Activated CD8-positive, alpha-beta T cell treated with anti-CD3 and anti-CD28 coated beads, Interleukin-2, amount 10 ng/mL, durations not matched to agents 7 days and 5 days (primary cell): ENCODE results near the gene CCNH. TPM values are rescaled to one million over a fixed set of nuclear protein-coding genes. Genes with fewer than 3 reads are reported as not detected.

Experiments
- ATAC-seq: fragments of 150-1000 bp; cut with Tn5 transposase; one replicate; pipeline ENCODE4 v1.10.0; 2021; ENCODE audit warnings: moderate library complexity
- CTCF ChIA-PET: fragments of 350-600 bp; sonication (Branson Sonifier 250); formaldehyde crosslinking; loops from one replicate; lab custom pipeline; 2021; ENCODE audit warnings: antibody characterized with exemption; lab: Charles Lee
- POLR2A ChIA-PET: fragments of 350-600 bp; sonication (Branson Sonifier 250); formaldehyde crosslinking; loops from one replicate; lab custom pipeline; 2021; ENCODE audit warnings: antibody characterized with exemption; lab: Charles Lee
- DNase-seq: peaks from one replicate; pipeline ENCODE4 v3.0.0-alpha.2; 2020
- H3K27ac Mint-ChIP-seq: one replicate; pipeline ENCODE4 v1.8.0; 2021; ENCODE audit warnings: mild to moderate bottlenecking, mixed read lengths
- H3K27me3 Mint-ChIP-seq: one replicate; pipeline ENCODE4 v1.8.0; 2021; ENCODE audit warnings: low read depth, mixed read lengths
- H3K36me3 Mint-ChIP-seq: one replicate; pipeline ENCODE4 v1.8.0; 2021; ENCODE audit warnings: low read depth, mixed read lengths
- H3K4me1 Mint-ChIP-seq: one replicate; pipeline ENCODE4 v1.8.0; 2021; ENCODE audit warnings: low read depth, mixed read lengths
- H3K4me3 Mint-ChIP-seq: one replicate; pipeline ENCODE4 v1.8.0; 2021; ENCODE audit warnings: mild to moderate bottlenecking, mixed read lengths
- H3K9me3 Mint-ChIP-seq: one replicate; pipeline ENCODE4 v1.8.0; 2022; ENCODE audit warnings: mixed read lengths; ENCODE audit not compliant: insufficient read depth
- total RNA-seq, 2 experiments: library from RNA; stranded (reverse); gene quantifications; one replicate each; pipeline ENCODE4 v1.2.3, GENCODE V29; 2021

Gene CCNH
- total RNA-seq, 2 experiments from 2014 or later, result 51.0 to 56.2 TPM

- Mint-ChIP-seq H3K27me3 (no peaks in the 10 kb centered on the region), H3K27ac (no peak overlapping the region), H3K4me1 (peaks cover 9% of the 10 kb centered on the region), H3K9me3 (no peaks in the 10 kb centered on the region), H3K4me3 (no peak overlapping the region), H3K36me3 (peaks cover 28% of the 10 kb centered on the region)
- ATAC-seq (no peak), DNase-seq (no peak)
- ChIA-PET POLR2A (no interaction called here), CTCF (no interaction called here)
Observed at GRCh38 chr5:87359106-87359505, 53.6 kb downstream of the CCNH start.

DNA sequence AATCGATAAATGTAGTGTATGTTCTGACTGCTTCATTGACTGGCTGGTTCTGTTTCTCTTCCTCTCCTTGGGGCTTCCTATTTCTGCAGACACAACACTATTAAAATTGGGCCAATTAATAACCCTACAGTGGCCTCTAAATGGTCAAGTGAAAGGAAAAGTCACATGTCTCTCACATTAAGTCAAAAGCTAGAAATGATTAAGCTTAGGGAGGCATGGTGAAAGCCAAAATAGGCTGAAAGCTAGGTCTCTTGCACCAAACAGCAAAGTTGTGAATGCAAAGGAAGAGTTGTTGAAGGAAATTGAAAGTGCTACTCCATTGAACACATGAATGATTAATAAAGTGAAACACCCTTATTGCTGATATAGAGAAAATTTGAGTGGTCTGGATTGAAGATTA, 58.2 kb downstream of the CCNH start:
- ChIA-PET POLR2A (no interaction called here), CTCF (interaction anchor here (0.6 kb wide), 1 partner anchor 287 kb away, joined by 3 read pairs; no protein-coding TSS in a partner anchor)
- Mint-ChIP-seq H3K27me3 (no peaks in the 10 kb centered on the region), H3K4me1 (peaks cover 4% of the 10 kb centered on the region), H3K27ac (no peak overlapping the region), H3K9me3 (no peaks in the 10 kb centered on the region), H3K36me3 (peaks cover 34% of the 10 kb centered on the region), H3K4me3 (no peak overlapping the region)
- ATAC-seq (no peak), DNase-seq (no peak)

DNA sequence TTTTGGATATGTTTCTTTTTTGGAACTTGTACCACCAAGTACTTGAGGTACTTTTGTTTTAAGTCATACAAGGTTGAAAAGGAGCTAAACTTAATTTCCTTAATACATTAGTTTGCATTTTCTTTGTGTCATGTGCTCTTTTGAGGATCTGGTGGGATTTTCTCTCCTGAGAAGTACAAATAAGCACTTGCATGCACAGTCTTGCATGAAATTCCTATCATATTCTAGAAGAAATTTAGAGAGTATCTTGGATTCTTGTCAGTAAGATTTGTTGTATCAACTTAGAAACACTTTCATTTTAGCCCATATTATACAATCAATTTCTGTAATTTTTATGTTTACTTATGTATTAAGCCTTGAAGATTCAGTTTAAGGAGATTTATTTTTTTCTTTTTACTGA, 64.9 kb downstream of the CCNH start:
- H3K4me1 Mint-ChIP-seq, result peaks cover 2% of the 10 kb centered on the region

GRCh38 chr5:87347272-87347671, 65.5 kb downstream of the CCNH start:
- H3K27ac Mint-ChIP-seq, result no peak overlapping the region
- POLR2A ChIA-PET, result interaction anchor here (0.5 kb wide), 1 partner anchor 14 kb away, joined by 3 read pairs; no protein-coding TSS in a partner anchor
- H3K36me3 Mint-ChIP-seq, result peaks cover 36% of the 10 kb centered on the region
- H3K4me1 Mint-ChIP-seq, result peaks cover 5% of the 10 kb centered on the region
- DNase-seq, result no peak
- CTCF ChIA-PET, result interaction anchor here (1.0 kb wide), 1 partner anchor 34 kb away, joined by 3 read pairs; no protein-coding TSS in a partner anchor
- peaks cover 7% of the 10 kb centered on the region for H3K9me3 Mint-ChIP-seq
- H3K4me3 Mint-ChIP-seq, result no peak overlapping the region
- H3K27me3 Mint-ChIP-seq, result no peaks in the 10 kb centered on the region
- no peak for ATAC-seq

More for the DNA sequence above, 64.9 kb downstream of the CCNH start:
- ChIA-PET CTCF (no interaction called here), POLR2A (no interaction called here)
- H3K4me3 Mint-ChIP-seq, result no peak overlapping the region
- no peak overlapping the region for H3K27ac Mint-ChIP-seq
- DNase-seq (no peak), ATAC-seq (no peak)
- peaks cover 7% of the 10 kb centered on the region for H3K9me3 Mint-ChIP-seq
- no peaks in the 10 kb centered on the region for H3K27me3 Mint-ChIP-seq
- peaks cover 35% of the 10 kb centered on the region for H3K36me3 Mint-ChIP-seq

Other genes starting within 250 kb of the CCNH start
- 10 to 100 TPM; 12.9 to 14.8 TPM for gene RASA1, start 145.0 kb downstream of the CCNH start, total RNA-seq